ENCODE results near the gene SKI.

The SKI gene

DNA sequence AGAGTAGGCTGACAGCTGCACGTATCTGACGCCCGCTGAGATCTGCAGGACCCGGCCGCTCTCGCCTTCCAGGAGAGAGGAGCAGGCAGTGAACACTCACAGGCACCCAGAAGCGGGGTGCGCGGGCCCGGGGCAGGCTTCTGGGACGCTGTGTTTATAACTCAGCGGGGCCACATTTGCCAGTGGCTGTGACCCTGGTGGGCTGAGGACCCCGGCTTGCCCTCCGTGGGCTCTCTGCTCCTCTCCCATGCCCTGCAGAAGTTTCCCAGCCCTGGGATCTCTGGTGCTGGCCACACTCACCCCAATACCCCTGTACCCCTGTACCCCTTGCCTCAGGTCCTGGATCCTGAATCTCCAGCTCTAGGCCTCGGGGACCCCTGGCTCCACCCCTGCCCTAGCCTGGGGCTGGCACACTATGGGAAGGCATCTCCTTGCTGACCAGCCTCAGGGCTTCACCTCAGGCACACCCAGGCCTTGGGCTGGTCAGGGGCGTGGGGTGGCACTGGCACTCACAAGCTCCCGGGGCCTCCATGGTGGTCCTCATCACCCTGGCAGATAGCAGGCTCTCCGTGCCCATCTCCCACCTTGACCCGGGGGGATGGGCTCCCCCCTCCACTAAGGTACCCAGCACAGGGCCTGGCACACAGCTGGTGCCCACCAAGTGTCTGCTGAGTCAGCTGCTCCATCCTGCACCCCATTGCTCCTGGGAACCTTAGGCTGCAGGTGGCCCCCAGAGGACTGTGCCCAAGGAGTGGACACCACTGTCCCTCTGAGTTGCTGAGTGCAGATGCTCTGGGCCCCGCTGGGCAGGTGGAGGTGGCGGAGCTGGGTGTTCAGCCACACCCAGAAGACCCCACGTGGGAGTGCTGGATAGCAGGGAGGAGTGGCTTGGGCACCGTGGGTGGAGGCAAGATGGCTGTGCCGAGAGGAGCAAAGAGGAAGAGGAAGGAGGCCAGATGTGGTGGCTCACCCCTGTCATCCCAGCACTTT, 130.8 kb downstream of the SKI start:
- DNase-seq: no peak
